ENCODE results near the gene MYBPC3. TPM values are rescaled to one million over a fixed set of nuclear protein-coding genes. Genes with fewer than 3 reads are reported as not detected.

MYBPC3 gene
- total RNA-seq, 2 donors from 2014 or later = 797 to 1,210 TPM

DNA sequence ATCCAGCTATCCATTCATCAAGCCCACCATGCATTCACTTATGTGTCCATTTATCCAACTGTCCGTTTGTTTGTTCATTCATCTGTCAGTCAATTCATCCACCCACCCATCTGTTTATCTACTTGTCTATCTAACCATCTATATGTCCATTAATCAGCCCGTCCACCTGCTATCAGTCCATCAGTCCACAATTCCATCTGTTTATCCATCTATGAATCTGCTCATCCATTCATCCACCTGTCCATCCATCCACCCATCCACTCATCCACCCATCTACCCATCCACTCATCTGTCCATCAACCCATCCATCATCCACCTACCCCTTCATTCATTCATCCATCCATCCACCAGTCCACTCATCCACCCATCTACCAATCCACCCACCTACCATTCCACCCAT, 26.8 kb upstream of the MYBPC3 start:
- no peak for DNase-seq (ENCODE audit: low spot score)
- TF ChIP-seq, protein P1, sequence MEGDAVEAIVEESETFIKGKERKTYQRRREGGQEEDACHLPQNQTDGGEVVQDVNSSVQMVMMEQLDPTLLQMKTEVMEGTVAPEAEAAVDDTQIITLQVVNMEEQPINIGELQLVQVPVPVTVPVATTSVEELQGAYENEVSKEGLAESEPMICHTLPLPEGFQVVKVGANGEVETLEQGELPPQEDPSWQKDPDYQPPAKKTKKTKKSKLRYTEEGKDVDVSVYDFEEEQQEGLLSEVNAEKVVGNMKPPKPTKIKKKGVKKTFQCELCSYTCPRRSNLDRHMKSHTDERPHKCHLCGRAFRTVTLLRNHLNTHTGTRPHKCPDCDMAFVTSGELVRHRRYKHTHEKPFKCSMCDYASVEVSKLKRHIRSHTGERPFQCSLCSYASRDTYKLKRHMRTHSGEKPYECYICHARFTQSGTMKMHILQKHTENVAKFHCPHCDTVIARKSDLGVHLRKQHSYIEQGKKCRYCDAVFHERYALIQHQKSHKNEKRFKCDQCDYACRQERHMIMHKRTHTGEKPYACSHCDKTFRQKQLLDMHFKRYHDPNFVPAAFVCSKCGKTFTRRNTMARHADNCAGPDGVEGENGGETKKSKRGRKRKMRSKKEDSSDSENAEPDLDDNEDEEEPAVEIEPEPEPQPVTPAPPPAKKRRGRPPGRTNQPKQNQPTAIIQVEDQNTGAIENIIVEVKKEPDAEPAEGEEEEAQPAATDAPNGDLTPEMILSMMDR (IDR thresholded peaks at IDR 0.05) = no peak
- H3K4me1 ChIP-seq = no peaks in the 10 kb centered on the region
- no peaks in the 10 kb centered on the region for H3K36me3 ChIP-seq
- no peaks in the 10 kb centered on the region for H3K9me3 ChIP-seq
- H3K4me3 ChIP-seq = no peak overlapping the region
- no peak overlapping the region for H3K27ac ChIP-seq
- no peaks in the 10 kb centered on the region for H3K27me3 ChIP-seq

DNA sequence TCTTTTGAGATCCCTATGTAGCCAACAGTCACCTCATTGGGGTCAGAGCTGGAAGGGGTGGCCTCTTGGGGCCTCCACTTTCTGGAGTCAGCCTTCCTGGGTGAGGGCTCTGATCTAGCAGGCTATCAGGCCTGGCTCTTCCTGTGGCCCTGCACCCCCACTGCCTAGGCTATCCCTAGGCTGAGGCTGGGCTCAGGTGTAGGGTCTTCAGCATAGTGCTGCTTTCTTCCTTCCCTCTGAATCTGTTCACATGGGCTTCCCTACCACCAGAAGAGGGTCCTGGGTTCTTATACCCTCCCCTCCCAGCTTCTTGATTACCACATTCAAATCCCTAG, 26.3 kb upstream of the MYBPC3 start:
- TF ChIP-seq, protein P1 (IDR thresholded peaks at IDR 0.05) = no peak
- Histone ChIP-seq H3K4me1 (peaks cover 0 to 3% of the 10 kb centered on the region in 2 donors), H3K4me3 (no peak overlapping the region), H3K27me3 (no peaks in the 10 kb centered on the region), H3K36me3 (no peaks in the 10 kb centered on the region), H3K27ac (peak overlapping the region; percentile 11 to 55), H3K9me3 (no peaks in the 10 kb centered on the region)
- DNase-seq (ENCODE audit: low spot score) = no peak

DNA sequence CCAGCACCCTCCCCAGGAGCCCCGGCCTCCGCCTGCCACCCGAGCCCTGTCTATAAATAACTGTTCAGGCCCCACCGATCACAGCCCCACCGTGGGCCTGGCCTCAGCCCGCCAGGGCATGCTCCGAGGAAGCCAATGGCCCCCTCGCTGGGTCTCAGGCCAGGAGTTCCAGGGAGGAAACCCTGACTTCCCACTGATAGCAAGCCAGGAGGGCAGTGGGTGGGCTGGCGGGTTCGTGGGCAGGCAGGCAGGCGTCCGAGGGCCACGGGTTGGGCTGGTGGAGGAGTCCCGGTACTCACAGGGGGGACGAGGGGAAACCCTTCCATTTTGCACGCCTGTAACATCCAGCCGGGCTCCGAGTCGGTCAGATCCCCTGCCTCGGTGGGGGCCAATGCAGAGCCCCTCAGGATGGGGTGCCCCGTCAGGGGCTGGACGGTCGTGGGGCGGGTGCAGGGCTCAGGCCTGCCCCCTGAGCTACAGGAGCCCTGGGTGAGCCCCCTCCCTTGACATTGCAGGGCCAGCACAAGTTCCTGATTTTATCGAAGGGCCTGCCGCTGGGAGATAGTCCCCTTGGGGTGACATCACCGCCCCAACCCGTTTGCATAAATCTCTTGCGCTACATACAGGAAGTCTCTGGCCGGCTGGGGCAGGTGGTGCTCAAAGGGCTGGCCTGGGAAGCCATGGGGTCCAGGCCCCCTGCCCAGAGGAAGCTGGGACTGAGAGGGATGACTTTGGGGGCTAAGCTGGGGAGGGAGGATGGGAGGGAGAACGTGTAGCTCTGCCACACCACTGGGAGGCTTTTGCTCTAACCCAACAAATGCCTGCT, 25.7 kb upstream of the MYBPC3 start, which contains the start of gene SPI1:
TSS of gene SPI1 (minus strand) at position 538 of the 826 bp plus-strand sequence. CDS start at position 344, 194 bp downstream.
- TF ChIP-seq, protein P1 (IDR thresholded peaks at IDR 0.05) = no peak
- H3K27me3 ChIP-seq = no peaks in the 10 kb centered on the region
- DNase-seq (ENCODE audit: low spot score) = peak; percentile 80
- peaks cover 0 to 5% of the 10 kb centered on the region in 2 donors for H3K4me1 ChIP-seq
- peak within 1 kb of the TSS; percentile 55 to 63 for H3K27ac ChIP-seq
- no peaks in the 10 kb centered on the region for H3K9me3 ChIP-seq
- H3K36me3 ChIP-seq = no peaks in the 10 kb centered on the region
- H3K4me3 ChIP-seq = peak within 1 kb of the TSS; percentile 13 to 41

DNA sequence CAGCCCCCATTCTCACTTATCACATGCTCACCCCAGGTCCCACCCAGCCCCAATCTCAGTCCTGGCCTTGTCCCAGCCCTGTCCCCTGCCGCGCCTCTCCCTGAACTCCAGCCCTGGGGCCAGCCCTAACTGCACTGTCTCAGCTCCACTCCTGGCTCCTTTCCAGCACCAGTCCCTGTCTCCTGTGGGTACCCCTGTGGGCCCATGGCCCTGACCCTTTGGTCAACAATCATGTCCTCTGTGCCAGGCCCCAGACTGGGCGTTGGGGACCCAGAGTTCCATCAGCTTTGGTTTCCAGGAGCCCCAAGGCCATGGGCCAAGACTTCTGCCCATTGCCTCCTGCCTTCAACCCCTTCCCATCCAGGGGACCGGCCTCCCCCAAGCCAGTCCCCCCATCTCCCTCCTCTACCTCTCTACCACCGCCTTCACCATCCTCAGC, 25.1 kb upstream of the MYBPC3 start:
- TF ChIP-seq, protein P1 (IDR thresholded peaks at IDR 0.05) = no peak
- H3K4me3 ChIP-seq = peak overlapping the region; percentile 13 to 41
- H3K9me3 ChIP-seq = no peaks in the 10 kb centered on the region
- DNase-seq (ENCODE audit: low spot score) = no peak
- no peaks in the 10 kb centered on the region for H3K27me3 ChIP-seq
- peaks cover 0 to 5% of the 10 kb centered on the region in 2 donors for H3K4me1 ChIP-seq
- H3K36me3 ChIP-seq = no peaks in the 10 kb centered on the region
- peak overlapping the region; percentile 55 to 63 for H3K27ac ChIP-seq

DNA sequence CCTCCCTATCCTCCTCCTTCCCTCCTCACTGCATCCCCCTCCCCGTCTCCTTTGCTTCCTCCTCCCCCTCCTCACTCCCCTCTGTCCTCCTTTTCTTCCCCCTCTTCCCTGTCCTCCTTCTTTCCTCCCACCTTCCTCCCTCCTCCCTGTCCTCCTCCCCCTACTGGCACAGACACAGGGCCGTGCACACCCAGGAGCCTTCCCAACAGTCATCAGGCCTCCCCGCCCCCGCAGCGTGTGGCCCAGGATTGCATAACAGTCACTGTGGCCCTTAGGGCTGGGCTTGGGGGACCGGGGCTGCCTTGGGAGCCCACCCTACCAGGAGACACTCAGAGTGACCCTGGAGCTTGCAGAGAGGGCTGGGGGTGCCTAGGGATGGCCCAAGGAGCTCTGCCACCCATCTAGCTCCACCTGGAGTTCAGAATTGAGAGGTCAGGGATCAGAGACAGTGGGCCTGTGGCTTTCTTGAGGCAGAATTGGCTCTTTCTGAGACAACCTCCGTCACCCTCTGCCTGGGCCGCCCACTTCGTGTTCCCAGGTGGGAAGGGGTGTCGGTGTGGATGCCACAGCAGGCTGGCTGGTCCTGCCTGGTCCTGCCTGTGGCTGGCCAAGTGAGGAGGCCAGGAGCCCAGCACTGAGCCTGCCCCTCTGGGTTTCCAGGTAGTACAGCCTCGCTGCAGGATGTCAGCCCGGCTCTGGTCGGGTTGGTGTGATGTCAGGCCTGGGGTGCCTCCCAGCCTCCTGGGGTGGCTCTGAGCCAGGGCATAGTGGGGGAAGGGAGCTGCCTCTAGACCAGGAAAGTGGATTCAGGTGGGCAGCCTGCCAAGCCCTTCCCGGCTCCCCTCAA, 24.2 kb upstream of the MYBPC3 start:
- Histone ChIP-seq H3K4me3 (peak overlapping the region; percentile 13 to 41), H3K36me3 (no peaks in the 10 kb centered on the region), H3K4me1 (peaks cover 0 to 5% of the 10 kb centered on the region in 2 donors), H3K27ac (peak overlapping the region; percentile 21 to 55), H3K9me3 (no peaks in the 10 kb centered on the region), H3K27me3 (no peaks in the 10 kb centered on the region)
- no peak for DNase-seq (ENCODE audit: low spot score)
- TF ChIP-seq, protein P1 (IDR thresholded peaks at IDR 0.05) = no peak

All from right atrium auricular region (tissue), 2 donors.